SJSA1 (cell line): ENCODE data around the gene FKBP7. TPM values are rescaled to one million over a fixed set of nuclear protein-coding genes. Genes with fewer than 3 reads are reported as not detected.

Experiments used
- DNase-seq, 2 experiments: peaks; one replicate each; pipeline ENCODE4 v3.0.0-alpha.2; 2015 to 2020; ENCODE audit warnings: low spot score in 2 of 2, low read depth in 1 of 2
- H3K27ac ChIP-seq: fragments of 250-450 bp; sonication (Bioruptor Pico); 2 replicates; pipeline ENCODE4 v1.5.1; 2020; ENCODE audit warnings: mild to moderate bottlenecking, moderate library complexity
- H3K27me3 ChIP-seq: fragments of 250-450 bp; sonication (Bioruptor Pico); replicated peaks from 2 replicates; pipeline ENCODE4 v1.5.1; 2020; ENCODE audit warnings: mild to moderate bottlenecking, moderate library complexity
- H3K36me3 ChIP-seq: fragments of 250-450 bp; sonication (Bioruptor Pico); 2 replicates; pipeline ENCODE4 v1.5.1; 2020; ENCODE audit warnings: mild to moderate bottlenecking
- H3K4me1 ChIP-seq: fragments of 250-450 bp; sonication (Bioruptor Pico); replicated peaks from 2 replicates; pipeline ENCODE4 v1.6.1; 2021; ENCODE audit warnings: mild to moderate bottlenecking
- H3K4me3 ChIP-seq: fragments of 250-450 bp; sonication (Bioruptor Pico); 2 replicates; pipeline ENCODE4 v1.5.1; 2020; ENCODE audit warnings: mild to moderate bottlenecking
- H3K9me3 ChIP-seq: fragments of 250-450 bp; sonication (Bioruptor Pico); replicated peaks from 2 replicates; pipeline ENCODE4 v1.5.1; 2020; ENCODE audit warnings: mild to moderate bottlenecking
- total RNA-seq: library from RNA; depleted of rRNA; stranded (reverse); fragments of >200 nt; shearing (Covaris generic); gene quantifications from 2 replicates; pipeline ENCODE4 v1.2.3, GENCODE V29; 2014

The FKBP7 gene
- total RNA-seq, 1 experiment from 2014 or later: 28.2 TPM

GRCh38 chr2:178508646-178509045 is 30.2 kb upstream of the FKBP7 start:
- no peak overlapping the region for H3K27ac ChIP-seq
- H3K9me3 ChIP-seq: no peaks in the 10 kb centered on the region

GRCh38 chr2:178506949-178507348 is 28.5 kb upstream of the FKBP7 start:
- no peak overlapping the region for H3K4me3 ChIP-seq
- no peak overlapping the region for H3K27ac ChIP-seq
- peaks cover 24% of the 10 kb centered on the region for H3K36me3 ChIP-seq
- H3K9me3 ChIP-seq: no peaks in the 10 kb centered on the region
- DNase-seq: no peak
- no peaks in the 10 kb centered on the region for H3K27me3 ChIP-seq
- no peaks in the 10 kb centered on the region for H3K4me1 ChIP-seq

More at GRCh38 chr2:178508646-178509045, 30.2 kb upstream of the FKBP7 start:
- Histone ChIP-seq H3K4me3 (no peak overlapping the region), H3K36me3 (peaks cover 9% of the 10 kb centered on the region), H3K4me1 (no peaks in the 10 kb centered on the region), H3K27me3 (no peaks in the 10 kb centered on the region)
- DNase-seq: no peak

- H3K27ac ChIP-seq: no peak overlapping the region
- H3K9me3 ChIP-seq: no peaks in the 10 kb centered on the region
- no peaks in the 10 kb centered on the region for H3K27me3 ChIP-seq
- H3K4me1 ChIP-seq: no peaks in the 10 kb centered on the region
- no peak overlapping the region for H3K4me3 ChIP-seq
- H3K36me3 ChIP-seq: peaks cover 28% of the 10 kb centered on the region
- no peak for DNase-seq
Observed at GRCh38 chr2:178506524-178506923, 28.1 kb upstream of the FKBP7 start.

GRCh38 chr2:178506101-178506500 is 27.7 kb upstream of the FKBP7 start:
- no peaks in the 10 kb centered on the region for H3K9me3 ChIP-seq
- H3K36me3 ChIP-seq: peaks cover 32% of the 10 kb centered on the region
- H3K27me3 ChIP-seq: no peaks in the 10 kb centered on the region
- H3K27ac ChIP-seq: no peak overlapping the region
- no peaks in the 10 kb centered on the region for H3K4me1 ChIP-seq
- DNase-seq: no peak
- no peak overlapping the region for H3K4me3 ChIP-seq

GRCh38 chr2:178502751-178503150 is 24.4 kb upstream of the FKBP7 start:
- peaks cover 54% of the 10 kb centered on the region for H3K36me3 ChIP-seq
- H3K4me3 ChIP-seq: no peak overlapping the region
- H3K27ac ChIP-seq: no peak overlapping the region
- no peaks in the 10 kb centered on the region for H3K9me3 ChIP-seq
- H3K4me1 ChIP-seq: no peaks in the 10 kb centered on the region
- DNase-seq: no peak
- no peaks in the 10 kb centered on the region for H3K27me3 ChIP-seq

- Histone ChIP-seq H3K9me3 (no peaks in the 10 kb centered on the region), H3K4me3 (no peak overlapping the region), H3K27me3 (no peaks in the 10 kb centered on the region), H3K36me3 (peaks cover 66% of the 10 kb centered on the region), H3K27ac (no peak overlapping the region), H3K4me1 (no peaks in the 10 kb centered on the region)
- no peak for DNase-seq
Observed at GRCh38 chr2:178499640-178500039, 21.2 kb upstream of the FKBP7 start.

- H3K27me3 ChIP-seq: no peaks in the 10 kb centered on the region
- H3K4me3 ChIP-seq: no peak overlapping the region
- no peaks in the 10 kb centered on the region for H3K4me1 ChIP-seq
- H3K9me3 ChIP-seq: no peaks in the 10 kb centered on the region
- no peak for DNase-seq
- no peak overlapping the region for H3K27ac ChIP-seq
- H3K36me3 ChIP-seq: peaks cover 73% of the 10 kb centered on the region
Observed at GRCh38 chr2:178498137-178498536, 19.7 kb upstream of the FKBP7 start.

- no peak for DNase-seq
- Histone ChIP-seq H3K4me1 (no peaks in the 10 kb centered on the region), H3K27ac (no peak overlapping the region), H3K36me3 (peaks cover 65% of the 10 kb centered on the region), H3K9me3 (no peaks in the 10 kb centered on the region), H3K4me3 (no peak overlapping the region), H3K27me3 (no peaks in the 10 kb centered on the region)
Observed at GRCh38 chr2:178496049-178496448, 17.6 kb upstream of the FKBP7 start.

GRCh38 chr2:178491612-178492011 is 13.2 kb upstream of the FKBP7 start:
- H3K9me3 ChIP-seq: no peaks in the 10 kb centered on the region
- peaks cover 46% of the 10 kb centered on the region for H3K36me3 ChIP-seq
- no peak for DNase-seq
- H3K4me3 ChIP-seq: no peak overlapping the region
- no peak overlapping the region for H3K27ac ChIP-seq
- H3K4me1 ChIP-seq: no peaks in the 10 kb centered on the region
- H3K27me3 ChIP-seq: no peaks in the 10 kb centered on the region

- peaks cover 7% of the 10 kb centered on the region; the same call in 1 of the 2 replicates for H3K4me1 ChIP-seq
- H3K27ac ChIP-seq: no peak overlapping the region
- no peak for DNase-seq
- peaks cover 18% of the 10 kb centered on the region; the same call in 1 of the 2 replicates for H3K36me3 ChIP-seq
- H3K4me3 ChIP-seq: no peak overlapping the region
- no peaks in the 10 kb centered on the region for H3K9me3 ChIP-seq
- H3K27me3 ChIP-seq: no peaks in the 10 kb centered on the region
Observed at GRCh38 chr2:178485356-178485755, 7.0 kb upstream of the FKBP7 start.

- H3K27ac ChIP-seq: no peak overlapping the region
- DNase-seq: no peak
- H3K9me3 ChIP-seq: no peaks in the 10 kb centered on the region
- H3K4me1 ChIP-seq: peaks cover 7% of the 10 kb centered on the region; the same call in 1 of the 2 replicates
- H3K4me3 ChIP-seq: no peak overlapping the region
- H3K27me3 ChIP-seq: no peaks in the 10 kb centered on the region
- H3K36me3 ChIP-seq: peaks cover 13% of the 10 kb centered on the region; the same call in 1 of the 2 replicates
Observed at GRCh38 chr2:178484245-178485041, 6.0 kb upstream of the FKBP7 start.

- Histone ChIP-seq H3K27me3 (no peaks in the 10 kb centered on the region), H3K9me3 (no peaks in the 10 kb centered on the region), H3K27ac (no peak overlapping the region), H3K36me3 (peaks cover 13% of the 10 kb centered on the region; the same call in 1 of the 2 replicates), H3K4me1 (peaks cover 7% of the 10 kb centered on the region; the same call in 1 of the 2 replicates), H3K4me3 (no peak overlapping the region)
- no peak for DNase-seq
Observed at GRCh38 chr2:178482437-178482836, 4.0 kb upstream of the FKBP7 start.

- Histone ChIP-seq H3K36me3 (0 out of 2 replicates have a peak, but pooled peaks cover under 1% of the 10 kb centered on the region), H3K9me3 (no peaks in the 10 kb centered on the region), H3K27me3 (no peaks in the 10 kb centered on the region), H3K27ac (peak within 1 kb of the TSS; percentile 48), H3K4me1 (peaks cover 7% of the 10 kb centered on the region; the same call in 1 of the 2 replicates), H3K4me3 (peak within 1 kb of the TSS; percentile 61)
- peak; percentile 97 to 98 for DNase-seq
Observed at GRCh38 chr2:178480227-178481181, 2.1 kb upstream of the FKBP7 start, which contains the start of gene PLEKHA3. TSS of gene PLEKHA3 (plus strand) at chr2:178480457. CDS start at chr2:178480870, 413 bp downstream.
